GM18526 (cell line): Measurements from ENCODE around the gene FGF22.

Experiments
- POLR2A ChIP-seq: IDR thresholded peaks from 3 replicates; pipeline ENCODE4 v1.6.1; 2011; ENCODE audit not compliant: insufficient read length; ENCODE audit errors: extremely low read depth

Gene FGF22

GRCh38 chr19:676339-677105, 36.8 kb downstream of the FGF22 start, which contains the start of gene FSTL3:
Gene FSTL3 (plus strand): TSS chr19:676392. CDS start chr19:676424, 32 bp downstream.
- TF ChIP-seq POLR2A, result no peak

DNA sequence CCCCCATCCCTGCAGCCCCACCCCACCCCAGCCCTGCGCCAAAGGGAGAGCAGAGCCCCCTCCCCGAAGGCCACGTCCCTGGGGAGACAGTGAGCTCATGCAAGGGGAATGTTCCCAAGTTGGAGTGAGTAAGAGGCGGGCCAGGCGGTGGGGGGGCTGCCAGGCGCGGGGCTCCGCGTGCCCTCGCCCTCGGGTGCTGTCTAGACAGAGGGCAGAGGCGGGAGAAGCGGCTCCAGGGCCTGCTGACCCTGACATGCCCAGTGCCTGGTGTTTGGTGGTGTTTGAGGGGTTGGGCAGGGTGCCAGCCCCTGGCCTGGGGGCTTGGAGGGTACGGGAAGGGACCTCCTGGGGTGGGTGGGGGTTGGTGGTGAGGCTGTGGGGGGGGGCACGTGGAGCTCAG, 37.5 kb downstream of the FGF22 start:
- no peak for TF ChIP-seq POLR2A

GRCh38 chr19:677601-678436, 38.1 kb downstream of the FGF22 start:
- TF ChIP-seq POLR2A, result no peak

GRCh38 chr19:678791-679388, 39.2 kb downstream of the FGF22 start:
- no peak for TF ChIP-seq POLR2A

GRCh38 chr19:679418-680286, 40.0 kb downstream of the FGF22 start:
- TF ChIP-seq POLR2A, result no peak

DNA sequence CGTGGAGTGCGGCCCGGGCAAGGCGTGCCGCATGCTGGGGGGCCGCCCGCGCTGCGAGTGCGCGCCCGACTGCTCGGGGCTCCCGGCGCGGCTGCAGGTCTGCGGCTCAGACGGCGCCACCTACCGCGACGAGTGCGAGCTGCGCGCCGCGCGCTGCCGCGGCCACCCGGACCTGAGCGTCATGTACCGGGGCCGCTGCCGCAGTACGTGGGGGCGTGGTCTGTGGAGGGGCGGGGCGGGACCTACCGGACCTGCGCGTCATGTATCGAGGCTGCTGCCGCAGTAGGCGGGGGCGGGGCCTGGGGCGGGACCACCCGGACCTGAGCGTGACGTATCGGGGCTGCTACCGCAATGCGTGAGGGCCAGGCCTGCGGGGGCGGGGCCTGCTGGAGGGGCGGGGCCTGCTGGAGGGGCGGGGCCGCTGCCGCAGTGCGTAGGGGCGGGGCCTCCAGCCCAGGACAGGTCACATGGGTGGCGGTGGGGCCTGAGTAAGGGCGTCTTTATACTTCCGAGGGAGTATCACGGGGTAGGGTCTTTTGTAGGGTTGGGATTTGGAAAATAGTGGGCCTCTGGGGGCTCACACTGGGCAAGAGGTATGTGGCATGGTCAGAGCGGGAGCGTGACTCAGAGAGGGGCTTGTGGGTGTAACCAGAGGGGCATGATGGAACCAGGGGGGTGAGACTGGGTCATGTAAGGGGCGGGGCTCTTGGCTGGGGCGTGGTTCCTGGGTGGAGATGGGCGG, 40.8 kb downstream of the FGF22 start:
- TF ChIP-seq POLR2A, result peak; percentile 65

DNA sequence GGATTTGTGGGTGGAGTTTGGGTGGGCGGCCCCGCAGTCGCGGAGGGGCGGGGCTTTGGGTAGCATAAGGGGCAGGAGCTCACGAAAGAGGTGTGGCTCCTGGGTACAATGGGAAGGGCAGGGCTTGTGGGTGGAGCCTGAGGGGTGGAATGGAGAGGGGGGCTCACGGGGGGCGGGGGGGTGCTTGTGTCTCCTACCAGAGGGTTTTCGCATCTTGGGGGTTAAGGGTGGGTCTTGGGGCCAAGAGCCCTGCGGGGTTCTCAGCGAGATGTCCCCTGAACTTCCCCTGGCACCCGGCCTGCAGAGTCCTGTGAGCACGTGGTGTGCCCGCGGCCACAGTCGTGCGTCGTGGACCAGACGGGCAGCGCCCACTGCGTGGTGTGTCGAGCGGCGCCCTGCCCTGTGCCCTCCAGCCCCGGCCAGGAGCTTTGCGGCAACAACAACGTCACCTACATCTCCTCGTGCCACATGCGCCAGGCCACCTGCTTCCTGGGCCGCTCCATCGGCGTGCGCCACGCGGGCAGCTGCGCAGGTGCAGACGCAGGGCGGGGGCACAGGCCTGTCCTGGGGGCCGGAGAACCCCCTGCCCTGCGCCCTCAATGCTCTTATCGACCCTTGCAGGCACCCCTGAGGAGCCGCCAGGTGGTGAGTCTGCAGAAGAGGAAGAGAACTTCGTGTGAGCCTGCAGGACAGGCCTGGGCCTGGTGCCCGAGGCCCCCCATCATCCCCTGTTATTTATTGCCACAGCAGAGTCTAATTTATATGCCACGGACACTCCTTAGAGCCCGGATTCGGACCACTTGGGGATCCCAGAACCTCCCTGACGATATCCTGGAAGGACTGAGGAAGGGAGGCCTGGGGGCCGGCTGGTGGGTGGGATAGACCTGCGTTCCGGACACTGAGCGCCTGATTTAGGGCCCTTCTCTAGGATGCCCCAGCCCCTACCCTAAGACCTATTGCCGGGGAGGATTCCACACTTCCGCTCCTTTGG, 41.6 kb downstream of the FGF22 start:
- TF ChIP-seq POLR2A, result no peak

- TF ChIP-seq POLR2A, result no peak
Observed at GRCh38 chr19:682678-683320, 43.1 kb downstream of the FGF22 start.

DNA sequence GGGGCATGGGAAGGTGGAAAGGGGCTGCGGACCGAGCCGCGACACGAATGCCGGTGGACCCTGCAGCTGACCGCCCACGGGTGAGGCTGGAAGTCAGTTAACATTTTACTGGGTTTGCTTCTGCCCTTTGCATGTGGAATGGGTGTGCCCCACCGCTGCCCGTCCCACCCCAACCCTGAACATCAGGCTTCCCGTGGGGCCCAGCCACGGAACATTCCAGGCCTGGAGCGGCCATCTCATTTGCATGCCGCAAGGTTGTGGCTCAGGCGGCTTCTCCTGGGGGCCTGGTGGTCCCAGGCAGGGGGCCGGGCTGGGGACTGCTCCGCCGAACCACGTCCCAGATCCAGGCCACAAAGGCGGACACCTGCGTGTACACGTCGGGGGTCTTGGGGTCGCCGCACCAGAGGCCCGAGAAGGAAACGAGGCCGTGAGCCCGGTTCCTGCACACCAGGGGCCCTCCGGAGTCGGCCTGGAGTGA, 45.8 kb downstream of the FGF22 start:
- TF ChIP-seq POLR2A, result no peak

DNA sequence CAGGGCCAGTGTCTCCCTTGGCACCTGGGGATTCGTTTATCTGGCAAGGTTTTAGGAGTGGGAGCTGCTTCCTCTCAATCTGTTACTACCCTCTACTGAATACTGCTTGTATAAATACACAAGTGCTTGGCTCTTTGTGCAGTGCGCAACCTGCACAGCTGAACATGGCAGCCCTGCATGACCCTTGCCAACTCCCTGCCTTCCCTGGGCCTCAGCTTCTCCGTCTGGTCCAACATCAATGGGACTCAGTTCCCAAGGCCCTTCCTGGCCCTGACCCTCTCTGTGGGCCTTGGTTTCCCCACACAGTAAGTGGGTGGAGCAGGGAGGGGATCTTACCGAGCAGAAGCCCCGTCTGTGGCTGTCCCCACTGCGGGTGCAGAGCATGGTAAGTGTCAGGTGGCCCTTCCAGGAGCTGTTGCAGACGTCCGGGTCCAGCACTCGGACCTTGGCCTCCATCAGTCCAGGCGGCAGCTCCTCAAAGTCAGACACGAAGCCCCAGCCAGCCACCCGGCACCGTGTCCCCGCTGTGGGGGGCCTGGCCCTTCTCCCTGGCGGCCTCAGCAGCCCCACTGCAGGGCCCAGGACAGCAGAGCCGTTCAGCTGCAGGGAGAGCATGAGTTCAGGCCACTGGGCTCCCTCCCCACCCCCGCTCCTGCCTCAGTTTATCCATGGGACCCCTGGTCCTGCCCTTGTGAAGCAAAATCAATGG, 47.1 kb downstream of the FGF22 start:
- no peak for TF ChIP-seq POLR2A

DNA sequence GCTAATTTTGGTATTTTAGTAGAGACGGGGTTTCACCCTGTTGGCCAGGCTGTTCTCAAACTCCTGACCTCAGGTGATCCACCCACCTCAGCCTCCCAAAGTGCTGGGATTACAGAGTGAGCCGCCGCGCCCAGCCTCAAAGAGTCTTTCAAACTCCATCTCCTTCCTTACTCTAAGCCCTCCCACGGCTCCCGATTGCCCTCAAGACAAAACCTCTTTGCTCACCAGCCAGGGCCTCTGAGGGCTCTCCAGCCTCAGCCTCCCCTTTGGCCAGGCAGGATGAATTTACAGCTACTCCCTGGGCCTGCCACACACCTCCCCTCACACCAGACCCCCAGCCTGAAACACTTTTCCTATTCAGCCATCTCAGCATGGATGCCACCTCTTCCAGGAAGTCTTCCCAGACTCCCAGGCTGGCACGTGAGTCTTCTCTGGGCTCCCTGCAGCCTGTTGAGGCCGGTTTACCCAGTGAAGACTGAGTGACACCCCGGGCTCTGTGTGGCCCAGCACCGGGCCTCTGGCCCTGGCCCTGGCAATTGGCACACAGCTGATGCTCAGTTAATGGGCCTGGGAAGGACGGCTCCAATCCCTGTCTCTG, 48.0 kb downstream of the FGF22 start:
- no peak for TF ChIP-seq POLR2A
